HepG2 (cell line): ENCODE data around the gene ANK3. TPM values are rescaled to one million over a fixed set of nuclear protein-coding genes. Genes with fewer than 3 reads are reported as not detected.

Experiments
- ADNP ChIP-seq: sonication (generic); formaldehyde crosslinking; IDR thresholded peaks from 2 replicates; pipeline ENCODE4 v1.4.0; 2020; ENCODE audit warnings: missing genetic modification reagents
- AHDC1 ChIP-seq: sonication (generic); formaldehyde crosslinking; IDR thresholded peaks from 2 replicates; pipeline ENCODE4 v1.5.1; 2020; ENCODE audit warnings: mild to moderate bottlenecking, missing genetic modification reagents, borderline replicate concordance
- ELF1 ChIP-seq: sonication (generic); formaldehyde crosslinking; IDR thresholded peaks from 2 replicates; pipeline ENCODE4 v1.4.0; 2020; ENCODE audit warnings: missing genetic modification reagents
- KMT2A ChIP-seq: sonication (generic); formaldehyde crosslinking; IDR thresholded peaks from 2 replicates; pipeline ENCODE4 v1.4.0; 2020; ENCODE audit warnings: missing genetic modification reagents
- MLXIP ChIP-seq: sonication (generic); formaldehyde crosslinking; IDR thresholded peaks from 2 replicates; pipeline ENCODE4 v1.9.0; 2021; ENCODE audit warnings: missing genetic modification reagents, borderline replicate concordance
- SCMH1 ChIP-seq: sonication (generic); formaldehyde crosslinking; IDR thresholded peaks from 2 replicates; pipeline ENCODE4 v1.9.0; 2021; ENCODE audit warnings: missing genetic modification reagents, mild to moderate bottlenecking, borderline replicate concordance
- SOX13 ChIP-seq, 3 experiments: fragments of 450-650 bp in 1 of 3; sonication (generic) in 1 of 3; formaldehyde crosslinking in 1 of 3; IDR thresholded peaks in 2 of 3; conservative IDR thresholded peaks in 1 of 3; 2 replicates each; pipeline versions ENCODE4 v1.5.0 to v1.6.1; 2016 to 2020; ENCODE audit warnings: antibody characterized with exemption in 1 of 3, mild to moderate bottlenecking in 1 of 3, missing compliant biosample characterization in 1 of 3, missing genetic modification reagents in 1 of 3, moderate library complexity in 1 of 3
- ZNF17 ChIP-seq: sonication (generic); formaldehyde crosslinking; IDR thresholded peaks from 2 replicates; pipeline ENCODE4 v1.5.0; 2020; ENCODE audit warnings: mild to moderate bottlenecking, missing genetic modification reagents
- polyA plus RNA-seq, 8 experiments: library from polyadenylated mRNA; depleted of rRNA in 3 of 8; stranded (reverse) in 7 of 8; unstranded in 1 of 8; fragments of >200 nt; fragmentation: Illumina TruSeq in 4 of 8; extraction: Trizol in 4 of 8; gene quantifications; 2 replicates each; pipeline versions ENCODE4 v1.2.1 to v1.2.3, GENCODE V29; 2011 to 2016; ENCODE audit warnings: low read depth in 4 of 8, missing spikeins in 1 of 8, mixed read lengths in 1 of 8; ENCODE audit not compliant: insufficient read depth in 1 of 8
- total RNA-seq, 5 experiments: library from RNA; depleted of rRNA; stranded (reverse); fragments of >200 nt; fragmentation: Illumina TruSeq; extraction: Trizol; gene quantifications; 2 replicates each; pipeline ENCODE4 v1.2.3, GENCODE V29; 2016; ENCODE audit warnings: low read depth in 1 of 5

ANK3 gene
- total and polyA plus RNA-seq, 2 of the 13 experiments (the other 11 are each of a cell fraction or from before 2014, with no cell fraction given) = not detected

GRCh38 chr10:60315311-60315710 is 74.4 kb downstream of the ANK3 start (continued):
- TF ChIP-seq AHDC1 (no peak), ADNP (no peak), SOX13 (IDR thresholded peaks at IDR 0.05) (no peak), SOX13 (CRISPR knock-in tag; conservative IDR thresholded peaks at IDR 0.05 in 1 of 2, IDR thresholded peaks at IDR 0.05 in 1 of 2) (no peak), SCMH1 (CRISPR knock-in tag) (no peak), MLXIP (CRISPR knock-in tag) (no peak), KMT2A (CRISPR knock-in tag) (no peak), ELF1 (CRISPR knock-in tag) (no peak), ZNF17 (CRISPR knock-in tag) (no peak)
- TF ChIP-seq, all 625 proteins: peak for 0
